Fibroblast of skin of left biceps (primary cell): ENCODE results near the gene TK2.
A peak's percentile ranks its signal among the peaks of the same experiment; 100 is the strongest.
"Not testable (repeated sequence)": the region's sequence is repeated elsewhere in the genome, so short reads cannot be mapped to it uniquely, and the experiment has no call there.

ENCODE experiments used
- DNase-seq, 2 experiments: peaks; one replicate each; pipeline ENCODE4 v3.0.0-alpha.2; 2013; ENCODE audit warnings: low read depth in 2 of 2

Gene TK2

DNA sequence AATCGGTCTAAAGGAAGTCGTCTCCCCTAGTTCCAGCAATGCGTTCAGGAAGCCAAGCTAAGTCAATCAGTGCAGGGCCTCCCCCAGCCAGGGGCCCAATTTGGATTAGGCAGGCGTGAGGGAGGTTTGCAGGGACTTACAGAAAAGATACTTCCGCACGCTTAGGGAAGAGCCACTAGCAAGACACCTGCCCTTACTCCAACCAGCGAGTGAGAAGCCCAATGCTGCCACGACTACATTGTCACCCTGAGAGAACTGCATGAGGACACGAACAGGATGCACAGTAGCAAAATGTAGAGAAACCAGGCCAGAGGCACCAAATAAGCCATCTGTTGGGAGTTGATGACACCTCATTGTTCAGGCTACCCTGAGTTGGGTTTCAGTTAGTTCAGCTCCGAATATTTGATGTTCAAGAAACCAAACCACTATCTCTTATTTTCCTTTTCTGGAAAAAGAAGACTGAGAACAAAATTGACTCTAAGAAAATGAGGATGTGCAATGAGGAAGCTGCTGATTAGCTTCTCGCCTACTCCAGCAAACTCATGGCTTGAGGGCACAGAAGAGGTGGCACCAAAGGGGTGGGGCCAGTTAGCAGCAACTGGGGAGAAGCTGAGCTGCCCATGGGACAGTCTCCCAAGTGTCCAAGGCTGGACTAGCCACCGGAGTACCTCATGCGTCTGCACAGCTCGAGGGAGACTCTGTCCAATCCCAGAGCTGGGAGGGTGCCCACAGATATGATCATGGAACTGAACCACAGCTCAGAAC is 29.3 kb downstream of the TK2 start:
- no peak for DNase-seq

DNA sequence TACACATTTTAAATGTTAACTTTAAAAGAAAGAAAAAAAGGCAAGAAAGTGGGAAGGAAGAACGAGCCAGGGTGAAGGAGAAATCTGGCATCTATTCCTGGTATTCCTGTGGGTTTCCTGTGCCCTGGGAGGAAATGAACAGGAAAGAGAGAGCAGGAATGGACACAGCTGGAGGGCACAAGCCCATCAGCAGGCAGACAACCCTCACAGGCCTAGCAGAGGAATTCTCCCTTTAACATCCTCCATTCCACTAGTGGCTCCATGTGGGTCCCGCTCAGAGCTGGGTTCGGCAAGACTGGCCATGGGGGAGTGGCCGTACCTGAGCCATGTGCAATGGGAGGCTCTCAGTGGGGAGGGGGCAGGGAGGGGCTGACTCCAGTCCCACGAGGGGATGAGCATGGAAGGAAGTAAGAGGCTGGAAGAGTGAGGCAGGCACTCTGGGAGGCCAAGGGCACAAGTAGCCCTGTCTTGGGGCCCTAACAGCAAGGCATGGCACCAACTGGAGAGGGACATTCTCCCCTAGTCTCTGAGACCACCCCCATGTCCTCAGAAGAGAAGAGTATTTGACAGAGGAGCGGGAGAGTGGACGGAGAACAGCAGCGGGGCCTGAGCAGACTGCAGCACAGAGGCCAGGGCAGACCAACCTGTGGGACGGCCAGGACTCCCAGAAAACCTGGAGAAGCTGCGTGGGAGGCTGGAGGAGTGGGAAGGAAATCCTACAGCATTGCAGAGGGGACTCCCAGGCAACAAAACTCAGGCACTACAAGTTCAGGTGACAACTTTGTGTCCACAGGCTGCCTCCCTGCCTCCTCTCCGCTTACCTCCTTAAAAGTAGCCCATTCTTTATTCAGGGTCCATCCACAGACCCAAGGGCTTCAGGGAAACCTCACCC is 30.2 kb downstream of the TK2 start:
- DNase-seq: no peak

DNA sequence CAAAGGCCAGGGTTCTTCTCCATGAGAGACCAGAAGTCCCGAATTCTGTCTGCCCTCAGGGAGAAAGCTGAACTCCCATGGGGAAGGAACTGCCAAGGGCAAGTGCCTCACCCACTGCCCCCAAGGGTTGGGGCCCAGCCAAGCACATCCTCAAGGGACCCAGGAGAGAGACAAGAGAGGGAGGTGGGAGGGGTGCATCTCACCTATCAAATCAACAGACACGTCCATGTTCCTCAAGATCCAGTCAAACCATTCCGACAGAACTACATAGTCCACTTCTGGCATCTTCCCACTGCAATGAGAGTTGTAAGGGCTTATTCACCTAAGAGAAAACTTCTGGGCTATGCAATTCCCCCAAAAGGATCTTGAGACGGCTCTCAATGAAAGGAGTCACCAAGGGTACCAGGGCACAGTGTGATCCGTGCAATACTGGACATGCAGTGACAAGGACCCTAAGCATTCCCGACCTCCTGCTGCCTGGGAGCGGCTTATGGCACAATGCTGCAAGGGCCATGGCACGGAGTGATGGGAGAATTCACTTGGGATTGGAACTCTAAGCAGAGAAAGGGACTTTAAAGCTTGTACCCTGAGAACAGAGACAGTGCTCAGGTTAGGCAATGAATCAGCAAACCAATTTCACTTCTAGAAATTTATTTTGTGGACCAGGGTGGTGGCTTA is 32.2 kb downstream of the TK2 start:
- DNase-seq: no peak

DNA sequence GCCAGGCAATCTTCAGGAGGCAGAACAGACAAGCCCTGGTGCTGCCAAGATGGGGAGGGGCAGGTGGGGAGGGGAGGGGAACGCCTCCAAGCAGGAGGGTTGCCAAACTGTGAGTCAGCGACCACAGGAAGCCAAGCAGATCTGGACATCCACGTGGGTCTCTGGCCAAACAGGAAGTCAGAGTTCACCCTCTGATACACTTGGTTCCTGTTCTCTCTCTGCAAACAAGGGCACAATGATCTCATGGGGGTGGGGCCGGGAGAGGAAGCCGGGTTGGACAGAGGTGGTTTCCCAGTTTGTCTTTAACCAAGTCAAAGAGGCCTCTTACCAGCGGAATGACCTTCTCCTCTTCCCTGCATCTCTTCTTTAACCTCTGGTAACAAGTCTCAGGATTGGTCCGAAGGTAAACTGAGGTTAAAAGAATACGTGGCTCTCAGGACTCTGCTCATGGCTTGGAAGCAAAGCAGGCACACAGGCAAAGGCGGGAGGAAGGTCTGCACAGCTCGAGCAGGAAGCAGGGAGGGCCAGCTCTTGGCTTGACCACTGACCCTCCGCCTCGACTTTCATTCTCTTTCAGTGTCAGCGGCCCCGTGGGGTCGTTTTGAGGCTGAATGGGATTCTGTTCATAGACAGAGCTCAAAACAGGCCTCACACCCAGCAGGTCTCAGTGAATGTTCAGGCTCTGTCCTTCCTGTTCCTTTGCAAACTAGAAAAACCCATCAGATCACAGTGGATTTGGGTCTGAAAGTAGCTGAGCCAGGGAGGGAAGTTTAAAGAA is 32.9 kb downstream of the TK2 start:
- peak; percentile 81 for DNase-seq

DNA sequence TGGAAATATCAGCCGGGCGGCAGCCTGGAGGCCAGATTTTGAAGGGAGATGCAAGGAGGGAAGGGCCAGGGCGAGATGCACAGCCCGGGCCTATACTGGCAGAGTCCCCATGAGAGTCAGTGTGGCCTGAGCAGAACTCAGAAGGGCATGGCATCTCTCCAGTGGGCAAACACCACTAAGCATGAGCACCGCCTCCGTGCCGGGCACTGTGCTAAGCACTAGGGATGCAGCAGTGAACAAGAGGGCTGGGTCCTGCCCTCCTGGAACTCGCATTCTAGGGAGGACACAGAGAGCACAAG is 33.5 kb downstream of the TK2 start:
- no peak for DNase-seq

DNA sequence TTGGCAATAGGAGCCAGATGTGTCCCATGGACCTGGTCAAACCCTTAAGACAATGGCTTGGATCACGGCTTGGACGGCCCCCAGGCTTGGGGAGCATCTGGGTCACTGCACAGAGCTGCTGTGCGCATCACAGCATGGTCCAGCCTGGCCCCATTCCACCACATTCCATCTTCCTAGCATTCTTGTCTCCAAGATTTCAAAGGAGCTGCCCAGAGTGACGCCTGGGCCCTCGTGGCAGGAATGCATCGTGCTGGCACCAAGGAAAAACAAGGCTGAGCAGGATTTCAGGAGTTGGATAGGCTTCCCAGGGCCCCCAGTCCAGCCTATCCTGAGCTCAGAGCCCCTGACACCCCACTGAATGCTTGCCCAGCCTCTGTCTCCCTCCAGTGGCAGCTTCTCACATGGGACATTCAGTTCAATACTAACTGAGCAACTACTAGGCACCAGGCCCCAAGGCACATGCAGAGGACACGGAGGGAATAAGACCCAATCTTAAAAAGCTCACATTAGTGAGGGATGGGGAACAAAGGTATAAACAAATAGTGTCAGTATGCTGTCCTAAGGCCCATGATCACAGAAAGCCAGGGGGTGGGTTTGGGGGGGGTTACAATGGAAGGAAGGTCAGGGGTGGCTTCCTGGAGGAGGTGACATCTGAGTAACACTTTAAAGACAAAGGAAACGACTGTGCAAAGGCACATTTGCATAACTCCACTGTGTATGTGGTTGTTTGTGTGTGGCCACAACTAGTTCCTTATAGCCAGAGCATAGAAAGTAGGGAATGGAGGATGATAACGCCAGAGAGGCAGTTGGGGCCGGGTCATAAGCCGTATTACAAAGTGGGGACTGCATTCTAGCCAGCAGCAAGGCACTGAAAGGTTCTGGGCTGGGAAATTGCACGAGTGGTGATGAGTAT is 34.1 kb downstream of the TK2 start:
- no peak for DNase-seq

DNA sequence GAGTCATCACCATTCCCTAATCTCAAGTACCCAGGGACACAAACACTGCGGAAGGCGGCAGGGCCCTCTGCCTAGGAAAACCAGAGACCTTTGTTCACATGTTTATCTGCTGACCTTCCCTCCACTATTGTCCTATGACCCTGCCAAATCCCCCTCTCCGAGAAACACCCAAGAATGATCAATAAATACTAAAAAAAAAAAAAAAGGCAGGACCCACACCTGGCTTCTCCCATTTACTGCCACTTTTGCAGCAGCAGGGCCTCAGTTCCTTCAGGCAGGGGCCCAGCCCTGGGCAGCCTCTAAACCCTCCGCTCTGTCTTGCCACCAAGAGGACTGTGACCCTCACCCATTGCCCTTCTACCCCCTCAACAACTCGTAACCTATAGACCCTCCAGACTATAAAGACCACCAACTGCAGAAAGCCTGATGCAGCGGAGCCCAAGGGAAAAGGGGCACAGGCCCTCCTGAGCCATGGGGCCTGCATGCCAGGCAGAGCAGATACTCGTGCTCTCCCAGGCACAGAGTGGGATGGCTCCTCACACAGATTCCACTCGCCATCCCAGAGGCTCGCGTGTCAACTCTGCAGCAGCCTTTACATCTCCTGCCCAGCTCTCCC is 34.8 kb downstream of the TK2 start:
- not testable (repeated sequence) for DNase-seq

DNA sequence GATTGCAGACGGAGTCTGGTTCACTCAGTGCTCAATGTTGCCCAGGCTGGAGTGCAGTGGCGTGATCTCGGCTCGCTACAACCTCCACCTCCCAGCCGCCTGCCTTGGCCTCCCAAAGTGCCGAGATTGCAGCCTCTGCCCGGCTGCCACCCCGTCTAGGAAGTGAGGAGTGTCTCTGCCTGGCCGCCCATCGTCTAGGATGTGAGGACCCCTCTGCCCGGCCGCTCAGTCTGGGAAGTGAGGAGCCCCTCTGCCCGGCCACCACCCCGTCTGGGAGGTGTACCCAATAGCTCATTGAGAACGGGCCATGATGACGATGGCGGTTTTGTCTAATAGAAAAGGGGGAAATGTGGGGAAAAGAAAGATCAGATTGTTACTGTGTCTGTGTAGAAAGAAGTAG is 35.5 kb downstream of the TK2 start:
- DNase-seq: not testable (repeated sequence)

DNA sequence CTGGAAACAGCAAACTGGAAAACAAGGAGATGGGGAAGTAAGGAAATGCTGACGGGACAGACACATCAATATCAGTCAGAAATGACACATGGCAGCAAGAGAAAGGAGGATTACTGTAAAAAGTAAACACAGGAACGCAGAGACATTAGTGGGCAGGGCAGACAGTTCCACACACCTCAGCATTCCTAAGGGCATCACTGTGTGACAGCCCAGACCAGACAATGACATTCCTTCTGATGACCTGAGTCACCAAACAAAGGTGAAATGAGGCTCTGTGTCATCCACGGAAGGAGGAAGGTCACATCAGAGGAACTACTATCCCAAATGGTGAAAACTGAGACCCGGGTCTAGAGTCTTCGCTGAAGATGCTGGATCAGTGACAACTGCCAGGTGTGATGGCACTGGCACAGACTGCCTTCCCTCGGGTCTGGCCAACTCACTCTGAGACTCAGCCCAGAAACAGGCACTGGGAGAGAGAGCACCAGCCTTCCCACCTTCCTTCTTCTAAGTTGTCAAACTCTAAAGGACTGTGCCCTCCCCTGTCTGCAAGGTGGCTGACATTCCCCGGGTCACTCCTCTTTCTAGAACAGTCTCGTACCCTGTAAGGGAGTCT is 36.7 kb downstream of the TK2 start:
- no peak for DNase-seq

DNA sequence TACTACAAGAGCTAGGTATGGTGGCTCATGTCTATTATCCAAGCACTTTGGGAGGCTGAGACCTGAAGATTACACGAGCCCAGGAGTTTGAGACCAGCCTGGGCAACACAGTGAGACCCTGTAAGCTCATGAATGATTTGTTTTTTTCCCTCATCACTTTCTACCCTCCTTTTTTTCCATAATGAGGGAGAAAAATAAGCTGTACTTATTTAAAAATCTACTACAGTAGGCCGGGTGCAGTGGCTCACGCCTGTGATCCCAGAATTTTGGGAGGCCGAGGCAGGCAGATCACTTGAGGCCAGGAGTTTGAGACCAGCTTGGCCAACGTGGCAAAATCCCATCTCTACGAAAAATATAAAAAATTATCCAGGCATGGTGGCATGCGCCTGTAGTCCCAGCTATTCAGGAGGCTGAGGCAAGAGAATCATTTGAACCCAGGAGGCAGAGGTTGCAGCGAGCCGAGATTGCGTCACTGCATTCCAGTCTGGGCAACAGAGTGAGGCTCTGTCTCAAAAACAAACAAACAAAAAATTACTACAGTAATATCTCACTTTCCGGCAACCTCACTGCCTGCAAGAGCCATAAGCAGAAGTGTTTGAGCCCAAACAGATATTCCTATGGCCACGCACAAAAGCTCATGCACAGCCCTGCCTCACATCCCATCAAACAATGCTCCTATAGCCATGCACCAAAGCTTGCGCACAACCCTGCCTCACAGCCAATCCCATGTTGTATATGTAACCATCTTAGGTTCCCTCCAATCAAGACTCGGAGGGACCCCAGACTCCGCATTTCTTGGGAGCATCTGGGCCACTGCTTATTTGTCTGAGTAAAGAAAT is 37.4 kb downstream of the TK2 start:
- no peak for DNase-seq

DNA sequence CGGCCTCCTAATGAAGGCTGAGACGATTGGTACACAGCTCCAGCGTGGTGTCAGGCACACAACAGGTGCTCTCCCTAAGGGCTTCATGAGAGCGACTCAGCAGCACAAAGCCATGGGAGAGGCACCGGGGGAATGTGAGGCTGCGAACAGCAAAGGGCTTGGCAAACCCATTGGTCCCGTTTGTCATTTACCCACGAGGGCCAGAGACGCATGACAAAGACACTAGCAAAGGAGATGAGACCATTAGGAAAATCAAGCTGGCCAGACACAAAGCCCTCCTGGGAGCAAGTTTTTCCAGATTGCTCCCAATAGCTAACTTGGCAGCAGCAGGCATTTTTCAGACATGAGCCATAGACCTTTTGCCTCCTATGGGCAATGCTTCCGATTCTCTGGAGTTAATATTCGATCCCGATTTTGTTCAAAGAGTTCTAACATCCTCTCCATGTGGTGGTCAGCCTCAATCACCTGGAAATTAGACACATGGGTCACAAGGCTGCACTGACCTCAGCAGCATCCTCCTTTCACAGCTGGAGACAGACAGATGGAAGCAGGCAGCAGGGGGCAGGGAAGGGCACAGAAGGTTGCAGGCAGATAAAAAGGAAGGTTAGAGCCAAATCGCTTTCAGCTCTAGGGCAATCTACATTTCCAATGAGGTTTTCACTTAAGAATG is 38.2 kb downstream of the TK2 start:
- DNase-seq: peak in 1 of 2 experiments; percentile 41

DNA sequence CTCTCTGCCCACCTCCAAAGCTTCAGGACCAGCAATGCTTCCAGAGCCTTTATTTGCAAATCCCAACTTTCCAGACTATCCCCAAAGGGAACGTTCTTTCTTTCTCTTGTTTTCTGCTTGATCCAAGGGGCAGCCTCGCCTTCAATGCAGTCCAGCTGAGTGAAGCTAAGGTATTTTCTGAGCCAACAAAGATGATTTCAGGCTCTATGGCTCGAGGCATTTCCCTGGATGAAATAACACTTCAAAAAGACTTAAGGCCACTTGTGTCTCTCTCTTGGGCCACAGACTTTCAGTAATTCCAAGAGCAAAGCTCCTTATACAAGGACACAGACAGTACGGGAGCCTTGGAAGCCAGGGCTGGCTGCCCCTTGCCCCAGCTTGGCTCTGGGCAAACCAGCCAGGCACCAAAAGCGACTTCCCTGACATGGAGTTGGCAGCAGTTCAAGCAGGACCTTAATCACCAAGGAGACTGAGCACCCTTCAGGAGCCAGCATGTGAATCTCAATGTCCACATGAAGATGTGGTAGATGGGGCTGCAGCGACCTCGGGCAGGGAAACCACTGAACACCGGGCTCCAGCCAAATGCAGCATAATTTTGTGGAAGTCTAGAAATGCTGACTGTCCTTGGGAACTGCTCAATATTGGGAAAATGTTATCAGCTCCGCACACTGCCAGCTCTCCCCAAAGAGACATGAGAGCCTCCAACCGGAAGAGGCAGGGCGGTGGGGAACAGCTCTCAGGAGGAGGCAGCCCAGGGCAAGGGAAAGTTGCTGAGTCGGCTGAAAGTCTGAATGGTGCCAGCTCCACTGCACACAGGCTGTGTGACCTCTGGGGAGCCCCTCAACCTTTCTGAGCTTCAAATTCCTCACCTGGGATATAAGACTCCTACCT is 39.0 kb downstream of the TK2 start:
- DNase-seq: no peak

DNA sequence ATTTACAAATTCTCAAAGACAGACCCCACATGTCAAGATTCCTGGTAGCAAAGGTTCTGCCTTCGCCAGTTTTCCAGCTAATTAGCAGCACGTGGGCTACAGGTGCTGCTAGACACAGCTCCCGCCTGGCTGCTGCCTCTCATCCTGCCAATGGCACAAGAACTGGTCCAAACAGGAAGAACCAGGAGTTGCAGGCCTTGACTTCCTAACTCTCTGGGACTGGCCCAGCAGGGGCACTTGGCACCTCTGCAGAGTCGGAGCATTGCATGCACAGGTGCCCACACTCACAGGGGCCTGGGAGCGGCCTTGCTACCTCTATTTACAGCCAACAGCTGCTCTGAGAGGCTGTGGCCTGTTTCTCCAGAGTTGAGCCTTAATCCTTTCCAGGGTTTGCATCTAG is 39.6 kb downstream of the TK2 start:
- no peak for DNase-seq

DNA sequence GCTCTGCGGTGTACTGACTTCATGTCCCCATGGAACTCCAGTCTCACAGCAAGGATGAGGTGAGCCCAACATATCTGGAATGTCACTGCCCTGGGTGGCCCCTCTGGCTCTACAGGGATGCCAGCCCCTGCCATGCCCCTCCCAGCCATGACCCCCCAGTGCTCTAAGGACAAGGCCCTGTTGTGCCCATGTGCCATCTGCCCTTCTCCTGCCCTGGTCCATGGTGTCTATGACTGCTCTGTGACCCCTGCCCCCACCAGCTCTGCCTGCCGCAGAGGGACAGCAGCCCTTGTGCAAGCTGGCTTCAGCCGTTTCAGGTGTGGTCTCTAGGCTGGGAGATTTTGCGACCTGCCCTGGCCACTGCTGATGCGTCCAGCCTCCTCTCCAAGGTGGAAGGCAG is 40.3 kb downstream of the TK2 start:
- no peak for DNase-seq

DNA sequence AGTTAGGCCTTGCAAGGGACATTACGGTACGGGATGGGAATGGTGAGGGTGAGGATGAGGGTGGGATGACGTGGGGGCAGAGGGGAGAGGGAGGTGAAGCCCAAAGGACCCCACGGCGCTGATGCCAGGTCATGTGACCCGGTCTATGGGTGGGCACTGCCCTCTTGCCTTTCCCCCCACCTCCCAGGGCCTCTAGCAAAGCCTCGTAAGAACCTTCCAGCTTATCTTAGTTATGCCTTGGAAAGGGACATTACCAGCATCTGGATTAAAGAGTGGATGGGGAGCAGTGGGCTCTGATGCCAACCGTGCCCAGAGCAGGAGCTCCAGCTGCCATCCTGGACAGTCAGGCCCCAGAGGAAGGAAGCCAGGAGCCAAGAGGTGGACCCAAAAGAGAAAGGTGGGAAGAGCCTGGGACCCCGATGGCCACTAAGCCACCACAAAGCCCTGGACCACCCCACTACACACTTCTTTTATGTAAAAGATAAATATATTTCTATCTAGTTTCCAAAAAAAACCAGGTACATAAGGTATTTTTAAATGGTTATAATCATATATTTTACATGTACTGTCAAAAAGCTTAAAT is 40.9 kb downstream of the TK2 start:
- no peak for DNase-seq

DNA sequence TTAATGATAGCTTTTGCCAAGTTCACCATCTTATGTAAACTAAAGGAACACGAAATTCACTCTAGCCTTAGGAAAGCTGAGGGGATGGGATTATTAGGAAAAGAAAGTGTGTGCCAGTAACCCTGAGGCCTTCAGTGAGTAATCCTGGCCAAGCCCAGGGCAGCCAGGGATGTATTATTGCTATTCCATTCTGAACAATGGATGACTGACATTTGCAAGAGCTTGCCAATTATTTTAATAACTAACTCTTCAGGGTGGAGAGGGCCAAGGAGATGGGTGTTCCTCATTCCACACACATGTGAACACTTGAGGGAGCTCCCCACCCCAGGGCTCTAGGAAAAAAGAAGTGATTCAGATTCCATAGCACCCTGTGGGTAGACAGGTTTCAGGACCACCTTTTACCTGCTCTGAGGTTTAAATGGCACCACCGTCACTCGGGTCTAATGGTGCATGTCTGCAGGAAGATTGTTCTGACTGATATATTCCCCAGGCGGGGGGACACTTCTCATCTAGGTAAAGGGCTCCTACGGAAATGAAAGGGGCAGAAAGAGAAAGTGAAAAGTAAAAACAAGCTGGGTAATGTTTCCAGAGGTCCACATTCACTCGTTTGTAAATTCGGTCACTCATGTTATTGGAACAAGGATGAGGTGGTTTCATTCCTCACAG is 41.5 kb downstream of the TK2 start:
- DNase-seq: no peak
